DND-41 (cell line): Measurements from ENCODE around the gene TMEM255B.

Experiments used
- EZH2 ChIP-seq: IDR thresholded peaks from 3 replicates; pipeline ENCODE4 v1.6.1; 2012; ENCODE audit warnings: borderline replicate concordance, low read depth, mild to moderate bottlenecking, moderate library complexity, low read length, inconsistent platforms; ENCODE audit not compliant: severe bottlenecking
- TF ChIP-seq, protein P1 (sequence below): IDR thresholded peaks from 2 replicates; pipeline ENCODE4 v1.5.1; 2012; ENCODE audit warnings: borderline replicate concordance, low read length, moderate library complexity, mild to moderate bottlenecking; ENCODE audit not compliant: poor library complexity, severe bottlenecking; ENCODE audit errors: extremely low read depth

DNA sequence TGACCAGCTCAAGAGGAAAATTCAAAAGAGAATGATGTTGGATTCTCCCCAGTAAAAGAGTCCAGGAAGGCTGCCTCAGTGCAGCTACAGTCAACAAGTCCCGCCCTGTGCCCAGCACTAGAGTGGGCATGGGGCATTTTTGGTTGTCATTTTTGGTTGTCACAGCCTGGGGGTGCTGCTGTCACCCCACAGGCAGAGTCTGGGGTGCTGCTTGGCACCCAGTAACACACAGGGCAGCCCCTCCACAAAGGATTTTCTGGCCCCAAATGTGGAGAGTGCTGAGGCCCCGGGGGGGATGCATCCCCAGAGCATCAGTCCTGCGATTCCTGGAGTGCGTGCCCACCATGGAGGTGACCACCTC, 28.2 kb upstream of the TMEM255B start:
- TF ChIP-seq EZH2: no peak
- TF ChIP-seq, protein P1, sequence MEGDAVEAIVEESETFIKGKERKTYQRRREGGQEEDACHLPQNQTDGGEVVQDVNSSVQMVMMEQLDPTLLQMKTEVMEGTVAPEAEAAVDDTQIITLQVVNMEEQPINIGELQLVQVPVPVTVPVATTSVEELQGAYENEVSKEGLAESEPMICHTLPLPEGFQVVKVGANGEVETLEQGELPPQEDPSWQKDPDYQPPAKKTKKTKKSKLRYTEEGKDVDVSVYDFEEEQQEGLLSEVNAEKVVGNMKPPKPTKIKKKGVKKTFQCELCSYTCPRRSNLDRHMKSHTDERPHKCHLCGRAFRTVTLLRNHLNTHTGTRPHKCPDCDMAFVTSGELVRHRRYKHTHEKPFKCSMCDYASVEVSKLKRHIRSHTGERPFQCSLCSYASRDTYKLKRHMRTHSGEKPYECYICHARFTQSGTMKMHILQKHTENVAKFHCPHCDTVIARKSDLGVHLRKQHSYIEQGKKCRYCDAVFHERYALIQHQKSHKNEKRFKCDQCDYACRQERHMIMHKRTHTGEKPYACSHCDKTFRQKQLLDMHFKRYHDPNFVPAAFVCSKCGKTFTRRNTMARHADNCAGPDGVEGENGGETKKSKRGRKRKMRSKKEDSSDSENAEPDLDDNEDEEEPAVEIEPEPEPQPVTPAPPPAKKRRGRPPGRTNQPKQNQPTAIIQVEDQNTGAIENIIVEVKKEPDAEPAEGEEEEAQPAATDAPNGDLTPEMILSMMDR: no peak
